ENCODE measurements around the gene SMG9.
A peak's percentile ranks its signal among the peaks of the same experiment; 100 is the strongest.

DNA sequence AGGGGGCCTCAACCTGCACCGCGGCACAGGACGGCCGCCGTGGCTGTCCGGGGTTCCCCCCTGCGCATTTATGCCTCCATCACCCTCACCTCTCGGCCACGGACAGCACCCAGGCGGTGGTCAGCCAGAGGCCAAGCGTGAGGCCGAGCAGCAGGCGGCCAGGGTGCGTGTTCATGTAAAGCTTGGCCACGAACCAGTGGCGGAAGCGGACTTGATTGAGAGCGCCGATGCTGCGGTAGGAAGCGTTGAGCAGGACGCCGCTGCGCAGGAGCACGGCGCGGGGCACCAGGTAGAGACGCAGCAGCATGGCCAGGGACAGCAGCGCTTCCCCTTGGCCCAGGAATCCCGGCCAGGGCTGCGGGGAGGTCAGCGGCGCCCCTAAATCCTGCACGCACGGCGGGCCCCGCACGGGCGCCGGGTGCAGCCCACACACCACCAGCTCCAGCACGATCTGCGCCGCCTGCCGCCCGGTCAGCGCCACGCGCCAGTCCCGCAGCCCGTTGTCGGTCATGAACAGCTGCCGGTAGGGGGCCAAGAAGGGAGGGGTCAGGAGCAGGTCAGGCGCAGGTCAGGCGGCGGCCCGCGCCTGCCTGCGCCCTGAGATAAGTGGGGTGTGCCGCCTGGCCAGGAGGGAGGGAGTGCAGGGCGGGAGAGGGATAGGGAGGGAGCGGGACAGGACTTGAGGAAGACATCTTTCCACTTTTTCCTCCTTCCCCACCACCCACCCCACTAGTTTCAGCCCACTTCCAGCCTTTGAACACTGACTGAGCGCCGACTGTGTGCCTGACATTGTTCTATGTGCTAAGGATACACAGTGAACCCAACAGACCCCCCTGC is 19.6 kb upstream of the SMG9 start:
- TF ChIP-seq, protein P1, sequence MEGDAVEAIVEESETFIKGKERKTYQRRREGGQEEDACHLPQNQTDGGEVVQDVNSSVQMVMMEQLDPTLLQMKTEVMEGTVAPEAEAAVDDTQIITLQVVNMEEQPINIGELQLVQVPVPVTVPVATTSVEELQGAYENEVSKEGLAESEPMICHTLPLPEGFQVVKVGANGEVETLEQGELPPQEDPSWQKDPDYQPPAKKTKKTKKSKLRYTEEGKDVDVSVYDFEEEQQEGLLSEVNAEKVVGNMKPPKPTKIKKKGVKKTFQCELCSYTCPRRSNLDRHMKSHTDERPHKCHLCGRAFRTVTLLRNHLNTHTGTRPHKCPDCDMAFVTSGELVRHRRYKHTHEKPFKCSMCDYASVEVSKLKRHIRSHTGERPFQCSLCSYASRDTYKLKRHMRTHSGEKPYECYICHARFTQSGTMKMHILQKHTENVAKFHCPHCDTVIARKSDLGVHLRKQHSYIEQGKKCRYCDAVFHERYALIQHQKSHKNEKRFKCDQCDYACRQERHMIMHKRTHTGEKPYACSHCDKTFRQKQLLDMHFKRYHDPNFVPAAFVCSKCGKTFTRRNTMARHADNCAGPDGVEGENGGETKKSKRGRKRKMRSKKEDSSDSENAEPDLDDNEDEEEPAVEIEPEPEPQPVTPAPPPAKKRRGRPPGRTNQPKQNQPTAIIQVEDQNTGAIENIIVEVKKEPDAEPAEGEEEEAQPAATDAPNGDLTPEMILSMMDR (IDR thresholded peaks at IDR 0.05; ENCODE audit: low read depth, low read length, missing input control): peak; percentile 49
- TF ChIP-seq TAF1 (conservative IDR thresholded peaks at IDR 0.05): no peak
